WTC11 (cell line): Measurements from ENCODE around the gene MAST4.

ENCODE experiments used
- ATF1 ChIP-seq: sonication (generic); formaldehyde crosslinking; IDR thresholded peaks from 2 replicates; pipeline ENCODE4 v1.8.1; 2023; ENCODE audit warnings: mild to moderate bottlenecking, moderate library complexity, missing genetic modification reagents
- CBFB ChIP-seq: sonication (generic); formaldehyde crosslinking; IDR thresholded peaks from 2 replicates; pipeline ENCODE4 v1.8.1; 2022; ENCODE audit warnings: mild to moderate bottlenecking, low read depth, missing genetic modification reagents
- MAX ChIP-seq: sonication (generic); formaldehyde crosslinking; IDR thresholded peaks from 2 replicates; pipeline ENCODE4 v1.8.0; 2022; ENCODE audit warnings: mild to moderate bottlenecking, missing genetic modification reagents
- NR1H2 ChIP-seq: sonication (generic); formaldehyde crosslinking; IDR thresholded peaks from 2 replicates; pipeline ENCODE4 v1.9.0; 2021; ENCODE audit warnings: mild to moderate bottlenecking, moderate library complexity, missing genetic modification reagents
- NR3C1 ChIP-seq: sonication (generic); formaldehyde crosslinking; conservative IDR thresholded peaks from 2 replicates; pipeline ENCODE4 v1.8.1; 2023; ENCODE audit warnings: low read depth, mild to moderate bottlenecking, missing genetic modification reagents
- SOX15 ChIP-seq: fragments of 250-450 bp; sonication (Bioruptor Pico); IDR thresholded peaks from 2 replicates; pipeline ENCODE4 v1.9.0; 2021; ENCODE audit warnings: mild to moderate bottlenecking
- TP53 ChIP-seq: sonication (generic); formaldehyde crosslinking; IDR thresholded peaks from 2 replicates; pipeline ENCODE4 v1.8.1; 2023; ENCODE audit warnings: mild to moderate bottlenecking, missing genetic modification reagents
- USF2 ChIP-seq: sonication (generic); formaldehyde crosslinking; IDR thresholded peaks from 2 replicates; pipeline ENCODE4 v1.8.1; 2023; ENCODE audit warnings: mild to moderate bottlenecking, missing genetic modification reagents, moderate library complexity

- TF ChIP-seq MAX (CRISPR knock-in tag) (no peak), CBFB (CRISPR knock-in tag) (no peak), ATF1 (CRISPR knock-in tag) (no peak), TP53 (CRISPR knock-in tag) (no peak), SOX15 (CRISPR knock-in tag) (no peak), NR1H2 (no peak), USF2 (CRISPR knock-in tag) (no peak), NR3C1 (CRISPR knock-in tag) (no peak)
Measured at GRCh38 chr5:66646570-66646969, 50.4 kb downstream of the MAST4 start.
